ENCODE results near the gene CDYL. TPM values are rescaled to one million over a fixed set of nuclear protein-coding genes. Genes with fewer than 3 reads are reported as not detected.

The CDYL gene
- total and polyA plus RNA-seq, 2 of the 4 experiments (the other 2 are of a cell fraction) = 14.2 to 92.1 TPM

- H3K14ac ChIP-seq (replicated peaks; ENCODE audit: low read depth, low read length) = no peak overlapping the region
Observed at GRCh38 chr6:4950836-4951533, 174.8 kb downstream of the CDYL start.

More at GRCh38 chr6:4950836-4951533, 174.8 kb downstream of the CDYL start:
- no peaks in the 10 kb centered on the region for H3K27me3 ChIP-seq (ENCODE audit: control insufficient read depth, insufficient read depth, low read length)
- no peak for TF ChIP-seq POLR2A (IDR thresholded peaks at IDR 0.05; ENCODE audit: low read depth, low read length)
- TF ChIP-seq SMC3 (IDR thresholded peaks at IDR 0.05; ENCODE audit: low read depth, low read length) = no peak
- TF ChIP-seq RFX5 (IDR thresholded peaks at IDR 0.05; ENCODE audit: low read depth, low read length) = no peak
- TF ChIP-seq CEBPB (IDR thresholded peaks at IDR 0.05; ENCODE audit: low read depth, low read length) = no peak
- no peak for TF ChIP-seq RAD21 (IDR thresholded peaks at IDR 0.05; ENCODE audit: low read length)
- TF ChIP-seq CHD1 (IDR thresholded peaks at IDR 0.05; ENCODE audit: low read depth, low read length) = no peak
- no peak for TF ChIP-seq RCOR1 (IDR thresholded peaks at IDR 0.05; ENCODE audit: insufficient replicate concordance, low read length)
- TF ChIP-seq NFE2L2 (IDR thresholded peaks at IDR 0.05; ENCODE audit: low read depth, low read length) = no peak
- TF ChIP-seq, protein P1, sequence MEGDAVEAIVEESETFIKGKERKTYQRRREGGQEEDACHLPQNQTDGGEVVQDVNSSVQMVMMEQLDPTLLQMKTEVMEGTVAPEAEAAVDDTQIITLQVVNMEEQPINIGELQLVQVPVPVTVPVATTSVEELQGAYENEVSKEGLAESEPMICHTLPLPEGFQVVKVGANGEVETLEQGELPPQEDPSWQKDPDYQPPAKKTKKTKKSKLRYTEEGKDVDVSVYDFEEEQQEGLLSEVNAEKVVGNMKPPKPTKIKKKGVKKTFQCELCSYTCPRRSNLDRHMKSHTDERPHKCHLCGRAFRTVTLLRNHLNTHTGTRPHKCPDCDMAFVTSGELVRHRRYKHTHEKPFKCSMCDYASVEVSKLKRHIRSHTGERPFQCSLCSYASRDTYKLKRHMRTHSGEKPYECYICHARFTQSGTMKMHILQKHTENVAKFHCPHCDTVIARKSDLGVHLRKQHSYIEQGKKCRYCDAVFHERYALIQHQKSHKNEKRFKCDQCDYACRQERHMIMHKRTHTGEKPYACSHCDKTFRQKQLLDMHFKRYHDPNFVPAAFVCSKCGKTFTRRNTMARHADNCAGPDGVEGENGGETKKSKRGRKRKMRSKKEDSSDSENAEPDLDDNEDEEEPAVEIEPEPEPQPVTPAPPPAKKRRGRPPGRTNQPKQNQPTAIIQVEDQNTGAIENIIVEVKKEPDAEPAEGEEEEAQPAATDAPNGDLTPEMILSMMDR (conservative IDR thresholded peaks at IDR 0.05; ENCODE audit: low read depth, low read length) = no peak
- no peak for TF ChIP-seq BHLHE40 (IDR thresholded peaks at IDR 0.05; ENCODE audit: low read depth, low read length)
- TF ChIP-seq FOS (IDR thresholded peaks at IDR 0.05; ENCODE audit: low read depth, low read length) = no peak
- no peak for TF ChIP-seq MXI1 (IDR thresholded peaks at IDR 0.05; ENCODE audit: borderline replicate concordance, low read depth, low read length)
- TF ChIP-seq USF2 (IDR thresholded peaks at IDR 0.05; ENCODE audit: low read depth, low read length) = no peak
- ChIA-PET CTCF (interaction anchor here (0.6 kb wide), 1 partner anchor 426 kb away, joined by 6 read pairs; no protein-coding TSS in a partner anchor), POLR2A (ENCODE audit: unreplicated experiment) (no interaction called here)
- no peak overlapping the region for H3K4me3 ChIP-seq (ENCODE audit: insufficient read depth, low read depth, low read length)
- no peak overlapping the region for H2AFZ ChIP-seq (replicated peaks; ENCODE audit: low read length, poor library complexity)
- H2BK120ac ChIP-seq (ENCODE audit: low read depth, low read length) = no peak overlapping the region
- WGBS, 2 experiments (ENCODE audit: extremely low coverage in 2 of 2, insufficient read length in 1 of 2) = 82% methylated on average over 6 of the region's 14 CpGs; no CpG with 5 or more reads in 1 of the 2 experiments
- no peak overlapping the region for H3K9ac ChIP-seq (ENCODE audit: low read depth, low read length)
- H3K4me1 ChIP-seq (ENCODE audit: control insufficient read depth, insufficient read depth, low read length) = no peaks in the 10 kb centered on the region
- no peaks in the 10 kb centered on the region; the same call in 1 of the 2 replicates for H4K20me1 ChIP-seq (ENCODE audit: insufficient read depth, low read length)
- DNase-seq = no peak
- in situ Hi-C loops (cut with MboI; ENCODE audit: low sequenced_read_pairs) (no loop called here), dilution Hi-C loops (cut with HindIII; ENCODE audit: low sequenced_read_pairs, unreplicated experiment) (no loop called here), intact Hi-C loops (cut with micrococcal nuclease) (no loop called here)
- no peak overlapping the region for H4K8ac ChIP-seq (ENCODE audit: low read depth in 2 of 2, low read length in 2 of 2)
- H3K4me2 ChIP-seq (ENCODE audit: low read depth, low read length) = no peak overlapping the region
- H3K56ac ChIP-seq (ENCODE audit: extremely low read depth, insufficient read depth, low read length) = no peak overlapping the region
- peaks cover 4% of the 10 kb centered on the region for H3K9me1 ChIP-seq (ENCODE audit: insufficient read depth, low read length)
- no peak overlapping the region for H3K23ac ChIP-seq (ENCODE audit: low read depth, low read length)
- ATAC-seq (ENCODE audit: low read depth) = no peak
- peaks cover 28% of the 10 kb centered on the region for H3K36me3 ChIP-seq (ENCODE audit: control insufficient read depth, insufficient read depth, low read length)
- no peak overlapping the region for H4K5ac ChIP-seq (ENCODE audit: low read depth, low read length)
- peaks cover 0 to 10% of the 10 kb centered on the region in 2 experiments; a peak in 2 of 4 replicates for H3K79me1 ChIP-seq (ENCODE audit: low read depth in 1 of 2, low read length in 2 of 2)
- H3K18ac ChIP-seq (ENCODE audit: low read depth, low read length) = no peak overlapping the region
- H3K9me3 ChIP-seq (ENCODE audit: control insufficient read depth, insufficient read depth, low read length) = no peaks in the 10 kb centered on the region
- BruUV-seq (replicated peaks) = no TSS peak
- no peak overlapping the region for H2BK5ac ChIP-seq (ENCODE audit: low read depth, low read length, poor library complexity, severe bottlenecking)
- H2BK15ac ChIP-seq (ENCODE audit: low read depth, low read length) = no peak overlapping the region
- H2AK5ac ChIP-seq (ENCODE audit: low read depth, low read length) = no peak overlapping the region
- no peak overlapping the region for H2BK20ac ChIP-seq (ENCODE audit: low read depth, low read length)
- no peak overlapping the region for H2AK9ac ChIP-seq (replicated peaks; ENCODE audit: low read depth, low read length, poor library complexity)
- H3K27ac ChIP-seq (ENCODE audit: insufficient read depth, low read length) = no peak overlapping the region
- no peak overlapping the region for H4K91ac ChIP-seq (ENCODE audit: insufficient read depth, low read depth, low read length)
- H3K4ac ChIP-seq (ENCODE audit: low read depth, low read length) = no peak overlapping the region

All from IMR-90 (cell line).